Muscle of back (tissue), 13 donors: ENCODE measurements around the gene PLEKHG1. TPM values are rescaled to one million over a fixed set of nuclear protein-coding genes. Genes with fewer than 3 reads are reported as not detected.

Experiments used
- DNase-seq, 3 donors: peaks; one replicate each; pipeline versions ENCODE4 v3.0.0 to v3.0.0-alpha.2; 2013
- long read RNA-seq, 9 donors: transcript quantifications; one replicate each; lab custom pipeline, GENCODE V29; 2026
- polyA plus RNA-seq, 10 donors: library from polyadenylated mRNA; unstranded; fragments of 120-200 nt; gene quantifications; one replicate each; pipeline ENCODE4 v1.2.1, GENCODE V29; 2013; ENCODE audit not compliant: insufficient read length in 10 of 10

PLEKHG1 gene
- polyA plus RNA-seq, result 10 to 100 TPM; 12.3 to 25.0 (median 16.6) TPM
- long read RNA-seq, donor 1, partial matches to known transcripts, result 7 of 7 reads
- long read RNA-seq, donor 1, other reads (novel, unspliced or antisense), result 0 of 7 reads
- long read RNA-seq, donor 2, result 0 reads
- long read RNA-seq, donor 3, result 0 reads
- long read RNA-seq, donor 4, result 0 reads
- long read RNA-seq, donor 5, result 0 reads
- long read RNA-seq, donor 6, result 0 reads
- long read RNA-seq, donor 7, result 0 reads
- long read RNA-seq, donor 8, result 0 reads
- long read RNA-seq, donor 9, result 0 reads

DNA sequence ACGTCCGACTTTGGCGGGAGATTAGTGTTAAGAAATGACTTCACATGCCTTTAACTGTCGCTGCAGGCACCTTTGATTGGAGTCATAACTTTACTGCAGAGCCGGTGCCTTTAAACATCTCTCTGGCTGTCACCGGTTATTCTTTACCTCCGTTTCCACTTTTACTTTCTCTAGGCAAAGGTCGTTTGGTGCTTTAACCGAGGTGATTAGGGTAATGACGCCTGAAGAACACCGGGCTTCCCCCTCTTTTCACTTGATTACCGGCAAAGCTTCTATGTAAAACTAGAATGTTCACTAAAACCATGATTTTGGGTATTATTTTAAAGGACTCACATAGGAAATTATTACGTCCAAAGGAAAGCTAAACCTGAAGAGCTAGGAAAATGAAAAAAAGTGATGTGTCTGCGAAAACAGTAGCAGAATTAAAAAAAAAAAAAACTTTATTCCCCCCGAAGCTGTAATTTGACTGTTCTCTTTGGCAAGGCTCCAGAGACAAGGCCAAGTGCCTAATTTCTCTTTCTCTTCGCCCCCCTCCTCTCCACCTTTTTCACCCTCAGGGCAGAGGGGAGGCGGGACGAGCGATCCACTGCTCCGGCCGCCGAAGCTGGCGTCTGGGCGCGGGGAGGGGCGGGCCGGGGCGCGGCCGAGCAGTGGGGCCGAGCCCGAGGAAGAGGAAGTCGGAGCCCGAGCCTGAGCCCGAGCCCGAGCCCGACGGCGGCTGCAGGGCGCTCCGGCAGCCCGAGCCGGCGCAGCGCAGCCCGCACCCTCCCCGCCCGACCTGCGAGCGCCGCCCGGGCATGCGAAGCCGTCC lies at the start of gene PLEKHG1:
Gene PLEKHG1 (plus strand): TSS at position 687 of the 811 bp plus-strand sequence. CDS start 133,797 bp downstream, outside the sequence.
- DNase-seq, result peak; percentile 45 to 90 (median 77)

DNA sequence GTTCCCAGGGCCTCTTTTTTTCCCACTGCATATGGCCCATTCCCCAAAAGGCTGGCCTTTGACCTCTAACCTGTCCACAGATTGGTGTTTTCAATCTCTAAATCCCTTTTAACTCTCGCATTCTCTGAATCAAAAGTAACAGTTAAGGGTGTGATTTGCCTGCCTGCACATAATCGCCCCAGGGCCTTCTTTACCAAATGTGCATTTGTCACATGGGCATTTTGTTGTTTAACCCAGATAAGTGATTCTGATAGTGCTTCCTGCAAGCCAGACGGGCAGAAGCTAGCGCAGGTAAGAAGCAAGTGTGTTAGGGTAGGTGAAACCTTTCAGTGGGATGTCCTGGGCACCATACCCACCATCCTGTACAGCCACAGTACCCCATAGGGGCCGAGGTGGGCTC lies 49.4 kb upstream of the PLEKHG1 start:
- DNase-seq, result no peak

DNA sequence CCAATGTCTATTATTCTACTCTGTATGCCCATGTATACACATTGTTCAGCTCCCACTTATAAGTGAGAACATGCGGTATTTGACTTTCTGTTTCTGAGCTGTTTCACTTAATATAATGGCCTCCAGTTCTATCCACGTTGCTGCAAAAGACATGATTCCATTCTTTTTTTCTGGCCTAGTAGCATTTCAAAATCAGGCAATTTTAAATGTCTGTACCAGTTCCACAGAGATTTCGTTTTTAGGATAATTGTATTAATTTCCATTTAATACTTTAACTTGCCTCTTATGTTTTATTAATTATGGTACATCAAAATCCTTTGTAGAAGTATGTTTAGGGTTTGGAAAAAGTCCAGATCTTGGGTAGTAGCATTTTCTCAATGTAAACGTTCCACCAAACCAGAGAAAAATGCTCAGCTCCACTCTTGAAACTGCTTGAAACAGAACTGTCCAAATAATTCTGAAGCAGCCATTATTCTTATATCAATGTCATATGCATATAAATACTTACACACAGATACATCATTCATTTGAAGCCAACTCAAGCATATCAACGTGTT lies 42.6 kb upstream of the PLEKHG1 start:
- no peak for DNase-seq

DNA sequence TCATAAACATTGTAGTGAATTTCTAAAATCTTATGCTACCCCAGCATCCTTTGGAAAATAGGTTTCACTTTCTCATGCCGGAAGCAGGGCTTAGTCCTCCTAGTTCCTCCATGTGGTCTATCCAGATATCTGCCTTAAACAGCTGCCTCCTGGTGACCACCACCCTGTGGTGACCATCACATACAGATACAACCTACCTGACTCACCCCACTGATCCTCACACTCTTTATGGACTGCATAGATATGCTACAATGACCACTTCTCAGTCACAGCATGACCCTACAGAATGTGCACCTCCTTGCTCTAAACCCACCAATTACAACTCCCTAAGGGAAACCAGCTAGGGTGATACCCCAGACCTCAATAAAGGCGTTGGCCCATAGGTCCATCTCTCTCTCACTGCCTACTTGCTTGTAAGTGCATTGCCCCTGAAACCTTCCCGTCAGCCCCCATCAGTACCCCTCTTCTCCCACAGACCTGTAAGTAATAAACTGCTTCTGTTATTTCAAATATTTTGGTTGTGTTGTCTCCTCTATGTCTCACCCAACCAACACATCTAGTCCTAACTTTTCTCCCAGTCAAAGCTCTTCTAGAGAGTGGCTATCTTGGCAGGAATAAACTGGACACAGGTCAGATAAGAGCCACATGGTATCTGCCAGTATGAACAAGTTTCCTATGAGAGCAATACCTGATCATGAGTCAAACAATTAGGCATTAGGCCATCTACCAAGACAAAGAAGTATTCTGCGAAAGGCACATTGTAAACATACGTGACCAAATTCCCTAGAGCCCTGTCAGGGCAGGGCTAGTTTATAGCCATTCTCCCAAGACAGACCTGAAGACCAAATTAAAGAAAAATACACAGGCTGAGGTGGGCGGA lies 39.4 kb upstream of the PLEKHG1 start:
- DNase-seq, result no peak

DNA sequence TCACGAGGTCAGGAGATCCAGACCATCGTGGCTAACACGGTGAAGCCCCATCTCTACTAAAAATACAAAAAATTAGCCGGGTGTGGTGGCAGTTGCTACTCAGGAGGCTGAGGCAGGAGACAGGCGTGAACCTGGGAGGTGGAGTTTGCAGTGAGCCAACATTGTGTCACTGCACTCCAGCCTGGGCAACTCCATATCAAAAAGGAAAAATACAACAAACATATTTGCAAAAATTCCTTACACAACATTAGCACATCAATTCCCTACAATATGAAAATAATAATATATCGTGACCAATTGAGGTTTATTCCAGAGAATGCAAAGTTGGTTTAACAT lies 38.8 kb upstream of the PLEKHG1 start:
- no peak for DNase-seq

DNA sequence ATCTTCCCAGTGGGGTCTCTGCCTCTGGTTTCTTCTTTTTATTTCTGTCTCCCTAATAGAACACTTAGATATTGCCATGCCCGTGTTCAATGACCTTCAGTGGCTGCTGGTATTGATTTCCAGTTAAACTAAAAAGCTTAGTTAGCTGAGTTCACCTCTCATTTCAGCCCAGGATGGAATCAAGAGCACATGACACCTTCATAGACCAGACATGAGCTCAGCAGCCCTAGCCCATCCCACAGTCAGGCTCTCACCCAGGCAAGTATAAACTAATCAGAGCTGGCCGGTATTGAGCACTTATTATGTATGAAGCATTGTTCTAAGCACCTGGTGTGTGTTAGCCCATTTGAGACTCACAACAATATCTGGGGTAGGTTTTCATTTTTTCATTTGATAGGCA lies 33.7 kb upstream of the PLEKHG1 start:
- DNase-seq, result no peak

DNA sequence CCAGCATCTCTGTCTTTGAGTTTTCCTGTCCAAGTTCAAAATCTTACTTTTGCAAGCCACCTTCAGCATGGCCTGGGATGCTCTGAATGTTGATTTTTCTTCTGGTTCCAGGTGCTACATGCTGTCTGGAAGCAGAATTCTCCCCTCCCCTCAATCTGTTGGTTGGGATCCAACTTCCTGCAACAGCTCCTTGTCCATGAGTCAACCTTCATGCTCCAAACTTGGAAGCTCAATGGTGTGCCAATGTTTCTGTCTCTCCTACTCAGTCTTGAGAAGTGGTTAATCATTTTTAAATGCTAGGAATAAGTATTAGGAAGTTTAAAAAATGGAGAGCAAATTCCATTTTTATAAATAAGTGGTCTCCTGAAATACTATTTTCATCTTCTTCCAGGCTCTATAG lies 33.2 kb upstream of the PLEKHG1 start:
- DNase-seq, result no peak

DNA sequence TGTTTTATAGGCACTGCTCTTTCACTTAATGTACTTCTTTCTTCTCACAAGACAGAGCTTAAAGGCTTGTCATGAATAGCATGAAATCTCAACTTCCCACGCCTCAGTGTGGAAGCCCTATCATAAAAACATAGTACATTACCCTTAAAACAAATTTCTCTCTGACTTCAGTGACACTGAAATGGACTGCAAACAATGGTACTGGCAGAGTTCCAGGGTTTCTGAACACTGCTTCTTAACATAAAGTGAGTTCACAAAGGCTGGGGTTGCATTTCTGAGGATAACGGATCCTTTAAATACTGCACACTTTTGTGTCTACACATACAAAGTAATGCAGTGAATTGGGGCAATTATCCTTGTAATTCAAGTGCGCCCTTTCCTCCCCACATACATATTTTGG lies 32.3 kb upstream of the PLEKHG1 start:
- no peak for DNase-seq

DNA sequence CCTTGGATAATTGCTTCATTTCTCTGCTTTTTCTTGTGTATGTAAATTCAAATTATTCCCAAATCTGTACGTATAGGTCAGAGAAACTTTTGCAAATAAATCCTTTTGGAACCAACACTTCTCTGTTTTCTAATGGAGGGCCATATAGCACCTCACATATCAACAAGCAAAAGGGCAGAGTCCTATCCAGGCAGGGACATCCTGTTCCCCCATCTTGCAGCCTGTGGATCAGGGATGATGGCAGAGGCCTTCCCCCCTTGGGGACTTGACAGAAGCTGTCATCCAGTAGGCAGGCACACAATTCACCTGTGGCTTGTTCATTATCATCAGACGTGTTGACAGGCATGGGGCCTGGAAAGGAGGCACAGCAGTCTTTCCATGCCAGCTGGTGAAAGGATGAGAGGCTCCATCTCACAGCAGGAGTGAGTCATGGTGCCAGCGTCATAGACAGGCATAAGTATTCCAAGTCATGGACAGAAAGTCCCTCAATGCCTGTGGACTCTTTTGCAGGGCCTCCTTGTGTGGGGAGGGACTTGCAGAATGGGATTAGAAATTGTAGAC lies 31.8 kb upstream of the PLEKHG1 start:
- no peak for DNase-seq

DNA sequence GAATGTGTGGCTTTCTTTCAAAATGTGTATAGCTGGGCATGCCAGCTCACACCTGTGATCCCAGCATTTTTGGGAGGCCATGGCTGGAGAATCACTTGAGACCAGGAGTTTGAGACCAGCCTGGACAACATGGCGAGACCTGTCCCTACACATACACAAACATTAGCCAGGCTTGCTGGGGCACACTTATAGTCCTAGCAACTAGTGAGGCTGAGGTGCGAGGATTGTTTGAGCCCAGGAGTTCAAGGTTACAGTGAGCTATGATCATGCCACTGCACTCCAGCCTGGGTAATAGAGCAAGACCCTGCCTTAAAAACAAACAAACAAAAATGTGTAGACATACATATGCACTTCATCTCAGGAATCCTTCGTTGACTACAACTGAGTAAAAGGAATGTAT lies 31.1 kb upstream of the PLEKHG1 start:
- DNase-seq, result no peak

DNA sequence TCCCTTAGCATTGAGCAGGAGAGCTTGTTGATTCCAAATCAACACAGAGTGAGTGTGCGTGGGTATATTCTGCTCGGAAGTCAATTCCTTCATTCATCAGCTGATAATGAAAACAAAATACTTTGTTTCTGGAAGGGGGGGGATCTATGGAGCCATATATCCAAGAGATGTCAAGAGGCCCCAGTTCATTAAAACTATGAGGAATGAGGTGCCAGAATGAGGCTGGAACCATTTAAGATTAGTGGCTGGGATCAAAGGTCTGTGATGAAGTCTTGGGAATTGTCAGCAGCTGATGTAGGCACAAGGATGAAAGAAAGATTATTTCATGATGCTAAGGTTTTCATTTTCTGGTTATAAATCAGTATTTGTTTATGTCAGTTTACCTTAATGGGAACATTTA lies 30.5 kb upstream of the PLEKHG1 start:
- DNase-seq, result no peak

DNA sequence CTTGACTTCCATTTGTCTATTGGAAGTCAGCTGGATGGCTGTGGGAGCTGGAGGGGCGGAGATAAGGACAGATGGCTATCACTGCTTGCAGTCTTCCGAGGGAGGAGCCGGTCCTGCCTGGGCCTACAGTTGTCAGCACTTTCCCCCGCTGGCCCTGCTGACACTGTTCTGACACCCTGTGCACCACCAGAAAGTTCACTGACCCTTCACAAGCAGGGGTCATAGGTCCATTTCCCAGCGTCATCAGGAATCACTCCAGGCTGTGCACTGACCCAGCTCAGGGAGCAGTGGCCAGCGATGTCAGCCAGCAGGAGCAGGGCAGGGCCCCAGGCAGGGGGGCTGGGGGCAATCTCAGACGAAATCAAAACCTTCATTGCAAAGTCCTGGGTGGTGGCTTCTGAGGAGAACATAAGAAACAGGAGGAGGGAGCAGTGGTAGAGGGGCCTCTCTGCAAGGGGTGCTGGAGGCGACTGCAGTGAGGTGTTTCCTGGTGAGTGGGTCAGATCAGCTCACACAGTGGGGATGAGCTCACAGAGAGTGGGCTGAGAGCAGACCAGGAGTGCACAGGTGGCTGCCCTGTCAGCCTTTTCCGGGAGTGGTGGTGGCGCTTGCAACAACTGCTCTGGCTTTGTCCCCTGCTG lies 26.5 kb upstream of the PLEKHG1 start:
- no peak for DNase-seq

DNA sequence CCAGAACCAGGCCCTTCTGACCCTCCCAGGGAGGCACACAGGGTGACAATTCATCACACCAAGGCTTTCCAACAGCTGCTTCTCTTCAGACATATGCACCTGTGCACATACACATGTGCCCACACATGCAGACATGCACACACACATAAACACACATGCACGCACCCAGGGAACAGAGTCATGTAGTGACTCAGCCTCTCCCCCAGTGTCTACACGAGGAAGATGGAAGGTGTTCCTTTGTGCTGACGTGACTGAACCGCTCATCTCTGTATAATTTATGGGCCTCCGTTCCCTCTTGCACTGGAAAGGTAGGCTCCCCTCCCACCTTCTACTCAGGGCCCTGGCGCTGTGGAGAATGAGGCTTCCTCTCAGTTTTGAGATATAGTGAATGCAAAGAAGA lies 23.8 kb upstream of the PLEKHG1 start:
- DNase-seq, result no peak

DNA sequence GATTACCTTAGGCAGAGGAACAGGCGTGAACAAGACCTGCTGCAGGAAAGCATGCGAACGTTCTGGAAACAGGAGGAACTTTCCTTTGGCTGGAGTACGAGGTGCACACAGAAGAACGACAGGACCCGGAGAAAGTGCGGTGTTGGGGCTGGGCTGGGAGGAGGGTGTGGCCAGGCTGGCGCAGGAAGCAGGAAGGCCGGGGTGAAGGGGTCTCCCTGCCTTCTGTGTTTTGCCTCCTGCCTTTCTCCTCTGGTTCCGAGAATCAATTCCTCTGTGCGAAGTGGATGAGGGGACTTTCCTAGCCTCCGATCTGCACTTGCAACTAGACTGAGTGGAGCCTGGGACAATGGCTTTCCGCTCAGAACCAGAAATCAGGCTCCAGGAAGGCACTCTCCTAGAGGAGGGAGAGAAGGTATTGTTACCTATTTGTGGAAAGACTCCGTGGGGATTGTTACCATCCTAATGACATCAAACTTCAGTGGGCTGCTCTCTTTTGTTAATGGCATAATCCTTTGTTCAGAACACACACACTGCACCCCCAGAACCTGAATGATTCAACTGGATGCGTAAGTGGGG lies 22.9 kb upstream of the PLEKHG1 start:
- DNase-seq, result no peak

DNA sequence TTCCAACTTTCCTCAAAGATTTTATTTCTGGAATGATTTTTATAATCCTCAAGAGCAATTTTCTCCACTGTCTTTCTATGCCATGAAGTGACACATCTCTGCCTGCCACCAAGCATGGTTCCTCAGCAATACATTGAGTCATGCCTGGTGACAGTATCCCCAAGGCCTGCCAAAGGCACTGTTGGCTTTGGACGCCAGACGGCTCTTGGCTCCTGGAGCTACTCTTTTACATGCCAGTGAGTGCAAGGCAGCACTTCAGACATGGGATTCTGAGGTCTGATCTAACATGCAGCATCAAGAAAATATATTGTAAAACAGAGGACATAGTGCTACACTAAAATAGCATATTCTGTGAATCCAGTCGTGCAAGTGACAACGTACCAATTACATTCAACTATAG lies 20.1 kb upstream of the PLEKHG1 start:
- DNase-seq, result no peak

DNA sequence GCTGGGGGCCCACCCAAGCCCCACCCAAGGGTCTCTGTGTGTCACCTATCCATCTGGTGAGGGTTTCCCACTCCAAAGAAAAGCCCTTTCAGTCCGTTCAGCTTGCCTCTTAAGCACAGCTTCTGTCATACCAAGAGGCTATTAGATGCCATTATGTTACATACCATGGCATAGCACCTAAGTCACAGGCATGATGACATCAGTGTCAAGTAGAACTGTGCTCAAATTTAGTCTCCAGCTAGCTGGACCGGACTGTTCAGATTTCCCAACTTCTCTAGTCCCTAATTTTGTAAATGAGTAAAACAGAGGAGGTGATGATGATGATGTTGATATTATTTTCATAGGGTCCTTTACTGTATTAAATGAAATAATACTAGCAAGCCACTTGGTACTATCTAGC lies 19.2 kb upstream of the PLEKHG1 start:
- no peak for DNase-seq

DNA sequence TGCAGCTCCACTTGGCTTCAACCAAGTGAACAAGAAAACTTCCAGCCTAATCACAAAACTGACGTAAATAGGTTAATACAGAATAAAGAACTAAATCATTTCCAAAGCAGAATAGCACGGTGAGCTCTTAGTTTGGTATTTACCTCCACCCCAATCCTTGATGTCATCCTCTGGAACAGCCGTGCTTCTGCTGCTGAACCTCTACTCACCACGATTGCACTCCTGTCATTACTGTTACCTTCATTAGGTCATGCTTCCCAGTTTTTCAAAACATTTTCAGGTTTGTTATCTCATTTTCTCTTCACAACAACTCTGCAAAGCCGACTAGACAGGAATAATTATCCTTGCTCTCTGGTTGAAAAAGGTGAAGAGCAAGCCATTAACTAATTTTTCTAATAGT lies 15.6 kb upstream of the PLEKHG1 start:
- no peak for DNase-seq

DNA sequence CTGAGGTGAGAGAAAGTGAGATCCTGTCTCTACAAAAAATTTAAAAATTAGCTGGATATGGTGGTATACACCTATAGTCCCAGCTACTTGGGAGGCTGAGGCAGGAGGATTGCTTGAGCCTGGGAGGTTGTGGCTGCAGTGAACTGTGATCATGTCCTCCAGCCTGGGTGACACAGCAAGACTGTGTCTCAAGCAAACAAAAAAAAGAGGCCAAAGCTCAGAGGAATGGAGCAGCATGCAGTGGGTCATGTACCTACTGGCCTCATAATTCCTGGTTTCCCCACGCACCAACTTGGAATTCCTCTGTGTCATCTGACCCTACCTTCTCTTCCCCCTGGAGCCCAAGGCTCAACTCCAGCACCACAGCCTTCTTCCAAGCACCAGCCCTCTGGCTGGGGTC lies 15.1 kb upstream of the PLEKHG1 start:
- no peak for DNase-seq

DNA sequence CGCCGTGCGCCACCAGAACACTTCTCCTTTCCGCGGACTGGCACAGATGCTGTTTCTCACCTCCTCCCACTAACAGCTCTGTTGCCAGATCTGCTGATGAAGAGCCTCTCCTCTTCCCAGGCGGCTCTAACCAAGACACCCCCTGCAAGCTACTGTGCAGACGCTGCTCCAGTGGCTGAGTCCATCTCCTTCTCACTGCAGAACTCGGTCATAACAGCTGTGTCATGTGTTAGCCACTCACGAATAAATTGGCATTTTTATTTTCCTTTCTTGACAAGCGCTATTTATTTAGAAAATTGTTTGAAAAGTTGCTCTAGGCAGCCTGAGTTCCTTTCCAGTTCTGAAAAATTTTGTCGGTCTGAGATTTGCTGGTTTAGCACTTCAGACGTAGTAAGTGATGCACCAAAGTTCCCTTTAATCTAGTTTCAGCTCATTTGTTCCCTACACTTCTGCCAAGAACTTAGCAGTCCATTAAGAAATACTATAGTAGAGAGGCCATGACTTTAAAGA lies 12.8 kb upstream of the PLEKHG1 start:
- no peak for DNase-seq

DNA sequence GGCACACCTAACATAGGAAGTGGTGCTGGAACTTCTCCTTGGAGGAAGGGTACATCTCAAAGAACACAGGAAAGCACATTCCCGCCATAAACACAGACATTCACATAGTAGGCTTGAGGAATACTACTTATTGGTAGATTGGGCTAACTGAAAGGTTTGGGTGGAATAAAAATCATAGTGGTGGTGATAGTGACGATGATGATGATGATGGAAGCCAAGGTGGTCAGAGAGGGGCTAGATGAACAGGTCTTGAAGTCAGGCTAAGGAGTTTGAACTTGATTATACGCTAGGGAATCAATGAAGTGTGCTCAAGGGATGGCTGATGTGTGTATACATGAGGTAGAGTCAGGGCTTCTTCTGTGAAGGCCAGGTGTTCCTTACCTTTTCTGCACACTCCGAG lies 12.0 kb upstream of the PLEKHG1 start:
- DNase-seq, result no peak
